Testis (tissue), 2 donors: ENCODE measurements around the gene ZNF837.

Experiments
- CTCF ChIP-seq, 3 experiments: fragments of 450-650 bp in 2 of 3; fragments of 200-600 bp in 1 of 3; sonication (generic) in 1 of 3; IDR thresholded peaks; one replicate each; pipeline ENCODE4 v1.5.1; 2016 to 2019; ENCODE audit warnings: antibody characterized with exemption in 3 of 3, mild to moderate bottlenecking in 2 of 3, moderate library complexity in 1 of 3
- POLR2A ChIP-seq: fragments of 450-650 bp; IDR thresholded peaks from one replicate; pipeline ENCODE4 v1.6.1; 2017; ENCODE audit warnings: antibody characterized with exemption, mild to moderate bottlenecking, moderate library complexity

GRCh38 chr19:58409010-58409790 lies 28.4 kb upstream of the ZNF837 start:
- TF ChIP-seq CTCF (IDR thresholded peaks at IDR 0.05) (no peak), POLR2A (no peak)
